ENCODE data around the gene PARVB. TPM values are rescaled to one million over a fixed set of nuclear protein-coding genes. Genes with fewer than 3 reads are reported as not detected.

The PARVB gene
- total and polyA plus RNA-seq, 2 of the 8 experiments (the other 6 are each of a cell fraction or from before 2014, with no cell fraction given) = 14.5 to 18.6 TPM

- H3K56ac ChIP-seq (replicated peaks; ENCODE audit: insufficient read length, low read depth, low read length) = no peak overlapping the region
- no peak overlapping the region for H2BK20ac ChIP-seq (ENCODE audit: low read length)
- H2AFZ ChIP-seq (ENCODE audit: low read length) = no peak overlapping the region
- H2BK5ac ChIP-seq (ENCODE audit: low read depth, low read length) = no peak overlapping the region
- H3K4me1 ChIP-seq (replicated peaks in 1 of 4; ENCODE audit: control insufficient read depth in 3 of 4, insufficient read depth in 4 of 4, low read length in 3 of 4) = peaks cover 8 to 18% (median 14%) of the 10 kb centered on the region in 4 experiments; a peak in 6 of 7 replicates
- H3K23ac ChIP-seq (ENCODE audit: insufficient read length) = no peak overlapping the region
- H3K9me3 ChIP-seq (ENCODE audit: insufficient read depth in 2 of 2, low read depth in 1 of 2, low read length in 1 of 2) = peaks cover 4 to 7% of the 10 kb centered on the region in 2 experiments
- H2BK15ac ChIP-seq (ENCODE audit: low read length) = 0 out of 2 replicates have a peak overlapping the region, but pooled peaks have one; percentile 48
- no peak for DNase-seq (ENCODE audit: low read depth in 1 of 2, low spot score in 2 of 2)
- no peak overlapping the region for H4K5ac ChIP-seq (ENCODE audit: insufficient read length, low read depth, low read length)
- no peak overlapping the region; the same call in 1 of the 2 replicates for H3K18ac ChIP-seq (ENCODE audit: extremely low read depth, low read length)
- H3K4me3 ChIP-seq (ENCODE audit: extremely low read depth in 1 of 4, insufficient read depth in 2 of 4, low read depth in 3 of 4, low read length in 4 of 4) = no peak overlapping the region
- H2BK12ac ChIP-seq (ENCODE audit: low read depth, low read length) = no peak overlapping the region
- H3K27ac ChIP-seq (ENCODE audit: low read depth, low read length) = no peak overlapping the region
- H2AK5ac ChIP-seq (ENCODE audit: low read depth, low read length) = 0 out of 2 replicates have a peak overlapping the region, but pooled peaks have one; percentile 93
- no peak overlapping the region for H4K91ac ChIP-seq (replicated peaks; ENCODE audit: insufficient read length, low read length)
- 94% methylated on average over 4 of the region's 4 CpGs; no CpG with 5 or more reads in 1 of the 2 experiments for WGBS, 2 experiments (ENCODE audit: extremely low coverage in 1 of 2, insufficient coverage in 1 of 2, insufficient read length in 1 of 2, insufficient replicate concordance in 2 of 2, low coverage in 1 of 2, low lambda C conversion rate in 2 of 2, missing lambda C conversion rate in 1 of 2)
- H4K8ac ChIP-seq (ENCODE audit: extremely low read depth, insufficient read depth, low read length) = no peak overlapping the region
- no peak overlapping the region for H3K4ac ChIP-seq (replicated peaks; ENCODE audit: insufficient read length, low read depth, low read length)
- H3K23me2 ChIP-seq (ENCODE audit: low read depth, low read length) = 0 out of 2 replicates have a peak, but pooled peaks cover 2% of the 10 kb centered on the region
- H3K36me3 ChIP-seq (ENCODE audit: control insufficient read depth in 2 of 4, insufficient read depth in 4 of 4, low read length in 3 of 4) = no peaks in the 10 kb centered on the region
- POLR2A ChIA-PET (ENCODE audit: partially characterized antibody) = interaction anchor here (0.6 to 1.5 kb wide), 2 partner anchors 38 to 1610 kb away, joined by 3 read pairs; no protein-coding TSS in a partner anchor
- H3K27me3 ChIP-seq (replicated peaks in 1 of 4; ENCODE audit: control insufficient read depth in 3 of 4, extremely low read depth in 1 of 4, insufficient read depth in 3 of 4, low read length in 3 of 4) = no peaks in the 10 kb centered on the region; a peak in 1 of 7 replicates
- no peak for FAIRE-seq
- H3K79me1 ChIP-seq (ENCODE audit: low read depth, low read length) = no peaks in the 10 kb centered on the region
- H3K9ac ChIP-seq (replicated peaks in 1 of 4; ENCODE audit: extremely low read depth in 1 of 4, low read depth in 3 of 4, low read length in 3 of 4) = no peak overlapping the region; a peak in 1 of 7 replicates
- H3K4me2 ChIP-seq (ENCODE audit: insufficient read depth in 1 of 2, low read depth in 2 of 2, low read length in 2 of 2) = no peak overlapping the region
- H2BK120ac ChIP-seq (replicated peaks; ENCODE audit: low read depth, low read length) = no peak overlapping the region
- no peaks in the 10 kb centered on the region for H4K20me1 ChIP-seq (replicated peaks in 1 of 2; ENCODE audit: control insufficient read depth in 1 of 2, insufficient read depth in 2 of 2, low read length in 2 of 2)
- no peaks in the 10 kb centered on the region for H3K79me2 ChIP-seq (ENCODE audit: control insufficient read depth in 1 of 2, insufficient read depth in 2 of 2, low read length in 2 of 2)
- CTCF ChIA-PET (ENCODE audit: partially characterized antibody) = interaction anchor here (0.6 to 1.4 kb wide), 4 partner anchors 11 to 1661 kb away, joined by 3 to 8 read pairs (median 5); no protein-coding TSS in a partner anchor
- H3K14ac ChIP-seq (ENCODE audit: insufficient read length) = no peak overlapping the region
- no peak for TF ChIP-seq RXRA (IDR thresholded peaks at IDR 0.05; ENCODE audit: insufficient read depth, low read depth, low read length)
Observed at GRCh38 chr22:44109416-44109815, 85.3 kb downstream of the PARVB start.
